Heart right ventricle (tissue), 16 donors: Measurements from ENCODE around the gene TRMT2A. TPM values are rescaled to one million over a fixed set of nuclear protein-coding genes. Genes with fewer than 3 reads are reported as not detected.

Experiments
- ATAC-seq, 8 donors: fragments of 200-7000 bp; cut with Tn5 transposase; one replicate each; pipeline ENCODE4 v1.9.1; 2020; ENCODE audit warnings: mild to moderate bottlenecking in 8 of 8, moderate library complexity in 8 of 8, moderate number of reproducible peaks in 1 of 8
- DNase-seq, 2 donors: peaks; one replicate each; pipeline ENCODE4 v3.0.0-alpha.2; 2020
- H3K27ac ChIP-seq, 10 donors: fragments of 200-600 bp; sonication (generic) in 2 of 10; one replicate each; pipeline versions ENCODE4 v1.5.0 to v1.8.0; 2020 to 2022; ENCODE audit warnings: mild to moderate bottlenecking in 3 of 10
- H3K27me3 ChIP-seq, 7 donors: fragments of 200-600 bp; one replicate each; pipeline ENCODE4 v1.8.0; 2021 to 2022; ENCODE audit warnings: mild to moderate bottlenecking in 2 of 7
- H3K36me3 ChIP-seq, 9 donors: fragments of 200-600 bp; sonication (generic) in 1 of 9; one replicate each; pipeline versions ENCODE4 v1.5.0 to v1.8.0; 2020 to 2022; ENCODE audit warnings: mild to moderate bottlenecking in 2 of 9
- H3K4me1 ChIP-seq, 9 donors: fragments of 200-600 bp; sonication (generic) in 1 of 9; one replicate each; pipeline versions ENCODE4 v1.5.0 to v1.8.0; 2020 to 2022; ENCODE audit warnings: mild to moderate bottlenecking in 4 of 9
- H3K4me3 ChIP-seq, 10 donors: fragments of 200-600 bp; sonication (generic) in 2 of 10; one replicate each; pipeline versions ENCODE4 v1.5.0 to v1.8.0; 2020 to 2022; ENCODE audit warnings: mild to moderate bottlenecking in 7 of 10, moderate library complexity in 2 of 10
- H3K9me3 ChIP-seq, 11 donors: fragments of 200-600 bp in 10 of 11; sonication (generic) in 2 of 11; one replicate each; pipeline versions ENCODE4 v1.5.0 to v1.8.0; 2013 to 2022; ENCODE audit warnings: mild to moderate bottlenecking in 2 of 11, control low read depth in 1 of 11, moderate library complexity in 1 of 11
- WGBS, 2 donors: extraction: QIAGEN DNeasy Blood & Tissue Kit; methylation state at CpG; one replicate each; pipeline ENCODE4 v1.1.7; 2013; ENCODE audit warnings: inconsistent platforms in 1 of 2; 5-methylcytosine and 5-hydroxymethylcytosine counted together
- intact Hi-C, 10 donors: fragments of 100-400 bp; cut with DNase I; formaldehyde crosslinking; loops; one replicate each; pipeline versions ENCODE4 v1.11.1 to v1.14.2; 2022
- polyA plus RNA-seq, 2 donors: library from polyadenylated mRNA; stranded (reverse); fragments of 200-250 nt; gene quantifications; one replicate each; pipeline ENCODE4 v1.2.3, GENCODE V29; 2013
- total RNA-seq, 10 donors: library from RNA; stranded (reverse); fragmentation: NEBNext Ultra II Directional in 3 of 10; extraction: Animal tissue kit (Norgen Biotek cat#: 25700) in 3 of 10; gene quantifications; one replicate each; pipeline versions ENCODE4 v1.2.1 to v1.2.4, GENCODE V29; 2021 to 2023
- TF ChIP-seq, protein P1 (sequence below), 9 donors: fragments of 200-600 bp; sonication (generic) in 2 of 9; IDR thresholded peaks; one replicate each; pipeline versions ENCODE4 v1.5.0 to v1.8.0; 2021 to 2022; ENCODE audit warnings: antibody characterized with exemption in 9 of 9, mild to moderate bottlenecking in 5 of 9, moderate library complexity in 1 of 9
- donor health status: Arrhythmogenic right ventricular cardiomyopathy.
- donor health status: ischemic (EF 13 %, LVEDD 7.1; RV severe dilation, severe dysfunction).
- donor health status: healthy with polysubstance abuse.
- donor health status: DM: no; HTN: yes; CAD: no.
- donor health status: DM: no; HTN: no; CAD: no.
- donor health status: ischemic (EF 25% LVEDD 6.9; RV normal size, moderate dysfunction).
- donor health status: ischemic (EF 25% LVEDD 5.7; RV mildly dilated, moderate dysfunction).
- donor health status: healthy.
- donor health status: DM: yes; HTN: yes; CAD: no.
- donor health status: Ischemic cardiomyopathy.
- donor health status: ischemic (EF 35%, LVEDD 5.7; RV mildly dilated, moderate dysfunction).
- donor health status: nonischemic (EF 11% LVEDD 7.7; RV severe dilation, severe dysfunction).
- donor health status: DM: yes; HTN: yes; CAD: no.
- donor health status: PGD.
- donor health status: ischemic (EF 29% LVEDD 5.4; RV normal size, mild dysfunction).
- donor health status: nonischemic (EF 23%, LVEDD 6.1; RV moderate dilation, normal function).

The TRMT2A gene
- total and polyA plus RNA-seq, 12 donors, result 18.4 to 58.2 (median 26.0) TPM

DNA sequence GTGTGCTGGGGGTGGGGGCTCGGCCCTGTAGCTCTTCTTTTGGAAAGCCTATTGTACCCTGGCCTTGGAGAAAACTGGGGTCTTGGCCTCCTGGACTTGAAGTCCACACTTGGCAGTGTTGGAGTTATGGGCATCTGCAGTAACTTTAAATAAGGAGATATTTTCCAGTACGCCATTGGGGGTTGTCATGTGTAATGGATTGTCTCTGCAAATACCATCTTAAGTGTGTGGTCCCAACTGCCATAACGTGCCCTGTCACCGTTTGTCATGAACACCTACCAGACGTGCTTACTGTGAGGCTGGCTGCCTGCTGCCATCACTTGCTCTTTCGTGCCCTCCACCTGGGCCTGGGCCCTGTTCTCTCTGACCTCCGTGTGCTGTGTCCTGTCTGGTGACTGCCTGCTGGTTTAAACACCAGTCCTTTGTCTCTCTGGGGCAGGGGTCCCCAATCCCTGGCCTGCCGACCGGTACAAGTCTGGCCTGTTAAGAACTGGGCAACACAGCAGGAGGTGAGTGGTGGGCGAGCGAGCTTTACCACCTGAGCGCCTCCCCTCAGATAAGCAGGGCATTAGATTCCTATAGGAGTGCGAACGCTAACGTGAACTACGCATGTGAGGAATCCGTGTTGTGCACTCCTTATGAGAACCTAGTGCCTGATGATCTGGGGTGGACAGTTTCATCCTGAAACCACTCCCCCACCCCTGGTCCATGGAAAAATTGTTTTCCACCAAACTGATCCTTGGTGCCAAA lies 11.0 kb upstream of the TRMT2A start:
- TF ChIP-seq, protein P1, sequence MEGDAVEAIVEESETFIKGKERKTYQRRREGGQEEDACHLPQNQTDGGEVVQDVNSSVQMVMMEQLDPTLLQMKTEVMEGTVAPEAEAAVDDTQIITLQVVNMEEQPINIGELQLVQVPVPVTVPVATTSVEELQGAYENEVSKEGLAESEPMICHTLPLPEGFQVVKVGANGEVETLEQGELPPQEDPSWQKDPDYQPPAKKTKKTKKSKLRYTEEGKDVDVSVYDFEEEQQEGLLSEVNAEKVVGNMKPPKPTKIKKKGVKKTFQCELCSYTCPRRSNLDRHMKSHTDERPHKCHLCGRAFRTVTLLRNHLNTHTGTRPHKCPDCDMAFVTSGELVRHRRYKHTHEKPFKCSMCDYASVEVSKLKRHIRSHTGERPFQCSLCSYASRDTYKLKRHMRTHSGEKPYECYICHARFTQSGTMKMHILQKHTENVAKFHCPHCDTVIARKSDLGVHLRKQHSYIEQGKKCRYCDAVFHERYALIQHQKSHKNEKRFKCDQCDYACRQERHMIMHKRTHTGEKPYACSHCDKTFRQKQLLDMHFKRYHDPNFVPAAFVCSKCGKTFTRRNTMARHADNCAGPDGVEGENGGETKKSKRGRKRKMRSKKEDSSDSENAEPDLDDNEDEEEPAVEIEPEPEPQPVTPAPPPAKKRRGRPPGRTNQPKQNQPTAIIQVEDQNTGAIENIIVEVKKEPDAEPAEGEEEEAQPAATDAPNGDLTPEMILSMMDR (IDR thresholded peaks at IDR 0.05), result no peak
- intact Hi-C loops, result loop anchor here in 2 of 10 donors (10.0 kb wide), 2 partner anchors 153 to 163 kb away; no protein-coding TSS in a partner anchor
- H3K4me3 ChIP-seq, result no peak overlapping the region
- H3K9me3 ChIP-seq, result no peaks in the 10 kb centered on the region
- ATAC-seq, result no peak
- H3K4me1 ChIP-seq, result peaks cover 5 to 29% (median 17%) of the 10 kb centered on the region in 9 donors
- H3K27me3 ChIP-seq, result no peaks in the 10 kb centered on the region
- peaks cover 0 to 46% (median 12%) of the 10 kb centered on the region in 9 donors for H3K36me3 ChIP-seq
- DNase-seq, result no peak
- peak overlapping the region in 1 of 10 donors; percentile 44 for H3K27ac ChIP-seq
- WGBS, 2 donors, result 69 to 70% methylated on average over 17 of the region's 17 CpGs

DNA sequence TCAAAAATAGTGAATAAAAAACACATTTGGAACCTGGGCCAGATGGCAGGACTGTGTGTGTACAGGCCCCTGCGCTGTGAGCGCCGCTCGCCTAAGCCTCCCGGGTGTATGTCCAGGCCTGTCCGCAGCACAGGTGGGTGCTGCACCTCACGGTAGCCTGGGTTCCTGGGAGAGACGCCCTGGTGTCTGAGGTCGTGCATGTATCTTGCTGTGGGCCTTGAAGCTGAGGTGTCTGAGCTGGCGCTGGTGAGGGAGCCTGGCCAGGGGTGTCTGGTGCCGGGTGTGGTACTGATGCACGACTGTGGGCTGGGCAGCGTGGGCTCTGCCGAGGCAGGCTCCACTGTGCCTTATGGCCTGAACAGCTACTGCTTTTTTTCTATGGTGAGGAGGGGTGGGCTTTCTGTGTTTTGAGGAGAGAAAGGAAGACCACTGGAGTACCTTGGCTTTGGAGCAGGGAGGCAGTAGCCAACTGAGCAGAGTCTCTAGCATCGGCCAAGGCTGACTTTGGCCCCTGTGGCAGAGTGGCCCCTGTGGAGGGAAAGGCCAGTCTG lies 10.4 kb upstream of the TRMT2A start:
- Histone ChIP-seq H3K9me3 (no peaks in the 10 kb centered on the region), H3K36me3 (peaks cover 0 to 46% (median 12%) of the 10 kb centered on the region in 9 donors), H3K4me3 (no peak overlapping the region), H3K27ac (no peak overlapping the region), H3K27me3 (no peaks in the 10 kb centered on the region), H3K4me1 (peaks cover 0 to 22% (median 11%) of the 10 kb centered on the region in 9 donors)
- intact Hi-C loops, result loop anchor here in 2 of 10 donors (10.0 kb wide), 2 partner anchors 153 to 163 kb away; no protein-coding TSS in a partner anchor
- 89% methylated on average over 15 of the region's 15 CpGs for WGBS, 2 donors
- DNase-seq (no peak), ATAC-seq (no peak)
- TF ChIP-seq, protein P1 (IDR thresholded peaks at IDR 0.05), result no peak

DNA sequence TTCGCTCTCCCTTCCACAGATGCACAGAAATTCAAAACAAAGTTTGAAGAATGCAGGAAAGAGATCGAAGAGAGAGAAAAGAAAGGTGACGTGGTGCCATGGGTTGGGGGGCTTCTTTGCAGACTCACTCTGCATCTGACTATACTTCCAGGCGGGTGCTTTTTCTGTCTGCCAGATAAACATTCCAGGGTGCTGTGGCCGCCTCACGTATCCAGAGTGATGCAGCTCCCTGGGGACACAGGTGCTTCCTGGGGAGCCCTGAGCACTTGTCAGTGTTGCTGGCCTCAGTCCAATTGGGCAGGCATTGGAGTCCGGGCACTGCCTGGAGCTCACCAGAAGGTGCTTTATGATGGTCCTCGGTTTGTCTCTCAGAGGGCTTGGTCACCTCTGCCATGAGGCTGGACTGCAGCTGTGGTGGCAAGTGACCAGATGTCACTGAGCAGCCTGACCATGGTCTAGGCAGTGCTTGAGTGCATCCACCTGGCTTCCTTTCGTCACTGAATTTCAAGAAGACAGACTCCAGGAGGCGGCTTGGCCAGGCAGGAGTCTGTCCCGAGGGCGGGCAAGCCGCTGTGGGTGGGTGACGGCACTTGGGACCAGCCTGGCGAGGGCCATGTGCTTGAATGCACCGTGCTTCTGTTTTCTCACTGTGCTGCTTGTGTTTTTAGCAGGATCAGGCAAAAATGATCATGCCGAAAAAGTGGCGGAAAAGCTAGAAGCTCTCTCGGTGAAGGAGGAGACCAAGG lies 9.4 kb upstream of the TRMT2A start:
- ATAC-seq (no peak), DNase-seq (no peak)
- intact Hi-C loops, result loop anchor here in 2 of 10 donors (10.0 kb wide), 2 partner anchors 152 to 162 kb away; no protein-coding TSS in a partner anchor
- Histone ChIP-seq H3K27ac (no peak overlapping the region), H3K27me3 (no peaks in the 10 kb centered on the region), H3K36me3 (peaks cover 0 to 56% (median 12%) of the 10 kb centered on the region in 9 donors), H3K4me3 (no peak overlapping the region), H3K4me1 (peaks cover 0 to 19% (median 7%) of the 10 kb centered on the region in 9 donors), H3K9me3 (no peaks in the 10 kb centered on the region)
- TF ChIP-seq, protein P1 (IDR thresholded peaks at IDR 0.05), result no peak
- 70 to 79% methylated on average over 19 of the region's 19 CpGs for whole genome bisulfite sequencing, 2 donors
